ENCODE results near the gene PUS10. TPM values are rescaled to one million over a fixed set of nuclear protein-coding genes. Genes with fewer than 3 reads are reported as not detected.
"Not testable (repeated sequence)": the region's sequence is repeated elsewhere in the genome, so short reads cannot be mapped to it uniquely, and the experiment has no call there.

Gene PUS10
- total RNA-seq, 1 donor from 2014 or later: 5.6 TPM

- DNase-seq: not testable (repeated sequence)
Observed at GRCh38 chr2:61012303-61012702, 5.8 kb downstream of the PUS10 start.

DNA sequence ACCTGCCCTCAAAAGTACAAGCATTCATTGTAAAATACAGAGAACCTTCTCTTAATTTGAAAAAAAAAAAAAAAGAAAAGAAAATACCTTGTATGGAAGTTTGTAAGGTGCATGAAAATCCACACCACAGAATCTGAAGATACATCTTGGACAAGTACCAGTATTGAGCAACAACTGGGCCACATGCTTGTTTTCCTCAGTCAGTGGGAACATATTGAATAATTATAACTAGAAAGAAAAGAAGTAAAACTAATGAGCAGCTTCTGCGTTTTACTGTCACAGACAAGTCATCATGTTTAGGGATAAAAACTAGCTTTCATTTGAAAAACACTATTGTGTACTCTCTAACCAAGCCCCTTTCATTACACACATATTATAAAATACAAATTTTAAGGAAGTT lies 6.4 kb downstream of the PUS10 start:
- DNase-seq: no peak

GRCh38 chr2:61009355-61009754 lies 8.7 kb downstream of the PUS10 start:
- no peak for DNase-seq

DNA sequence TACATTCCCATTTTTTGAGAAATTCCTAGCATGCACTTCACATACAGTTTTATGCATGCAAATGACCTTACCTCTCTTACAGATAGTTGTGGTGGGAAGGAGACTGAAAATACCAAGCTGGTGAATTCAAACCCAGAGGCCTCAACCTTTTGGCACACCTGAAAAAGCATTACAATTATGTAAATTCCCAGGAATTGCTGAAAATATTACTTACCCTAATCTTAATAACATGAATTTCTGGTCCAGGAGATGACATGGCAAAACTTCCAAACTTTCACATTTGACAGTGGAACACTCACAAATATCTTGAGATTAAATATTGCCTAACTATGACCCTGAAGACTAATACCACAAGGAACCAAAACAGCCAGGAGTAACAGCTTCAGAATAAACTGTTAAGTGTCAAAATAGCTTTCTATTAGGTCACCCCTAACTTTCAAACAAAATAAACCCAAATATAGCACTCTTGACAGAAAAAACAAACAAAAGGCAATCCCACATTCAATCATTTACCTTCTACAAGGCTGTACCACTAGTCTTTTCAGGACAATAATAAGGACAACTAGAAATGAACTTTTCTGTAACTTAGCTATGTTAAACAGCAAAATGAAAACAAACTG lies 11.5 kb downstream of the PUS10 start:
- DNase-seq: no peak

DNA sequence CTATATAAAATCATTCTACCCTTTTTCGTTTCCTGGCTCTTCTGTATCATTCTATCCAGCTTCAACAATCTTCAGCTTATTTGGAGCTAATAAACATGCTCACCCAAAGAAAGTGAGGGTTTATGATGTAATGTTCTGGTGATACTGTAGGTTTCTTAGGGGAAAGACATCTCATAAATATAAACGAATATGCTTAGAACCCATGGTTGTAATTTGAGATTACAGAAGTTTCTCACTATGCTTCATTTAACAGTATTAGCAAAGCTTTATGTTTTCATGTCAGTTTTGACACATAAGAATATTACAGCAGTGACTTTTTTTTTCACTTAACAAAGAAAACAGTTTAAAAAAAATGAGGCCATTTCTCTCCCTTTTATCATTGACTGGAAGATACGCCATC lies 12.3 kb downstream of the PUS10 start:
- DNase-seq: no peak

DNA sequence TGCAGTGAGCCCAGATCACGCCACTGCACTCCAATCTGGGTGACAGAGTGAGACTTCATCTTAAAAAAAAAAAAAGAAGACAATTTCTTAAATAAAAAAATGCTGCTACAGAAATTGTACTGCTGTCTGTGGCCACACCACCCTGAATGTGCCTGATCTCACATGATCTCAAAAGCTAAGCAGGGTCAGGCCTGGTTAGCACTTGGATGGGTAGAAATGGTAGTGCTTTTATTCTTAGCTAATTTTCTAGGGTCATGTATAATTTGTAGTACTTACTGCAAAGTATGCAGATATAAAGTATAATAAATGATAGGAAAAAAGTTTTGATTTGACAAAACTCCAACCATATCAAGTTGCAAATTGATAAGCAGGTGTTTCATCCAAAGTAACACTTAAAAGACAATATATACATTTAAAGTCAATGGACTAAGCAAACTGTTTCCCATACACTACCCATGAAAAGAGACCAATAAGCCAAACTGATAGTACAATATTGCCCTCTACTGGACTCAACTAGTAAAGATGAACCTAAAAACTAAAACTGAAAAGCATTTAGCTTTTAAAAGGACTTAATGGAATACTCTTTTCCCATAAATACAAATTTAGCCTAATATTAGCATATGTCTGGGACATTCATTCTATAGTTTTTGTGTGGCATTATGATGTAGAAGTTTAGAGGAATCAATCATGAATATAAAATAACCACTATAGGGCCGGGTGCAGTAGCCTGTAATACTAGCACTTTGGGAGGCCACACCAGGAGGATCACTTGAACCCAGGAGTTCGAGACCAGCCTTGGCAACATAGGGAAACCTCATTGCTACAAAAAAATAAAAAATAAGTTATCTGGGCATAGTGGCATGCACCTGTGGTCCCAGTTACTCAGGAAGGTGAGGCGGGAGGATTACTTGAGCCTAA lies 19.2 kb downstream of the PUS10 start:
- peak; percentile 34 for DNase-seq

- no peak for DNase-seq
Observed at GRCh38 chr2:60994131-60994530, 23.9 kb downstream of the PUS10 start.

GRCh38 chr2:60992985-60993392 lies 25.1 kb downstream of the PUS10 start:
- DNase-seq: no peak

GRCh38 chr2:60991644-60992043 lies 26.4 kb downstream of the PUS10 start:
- no peak for DNase-seq

DNA sequence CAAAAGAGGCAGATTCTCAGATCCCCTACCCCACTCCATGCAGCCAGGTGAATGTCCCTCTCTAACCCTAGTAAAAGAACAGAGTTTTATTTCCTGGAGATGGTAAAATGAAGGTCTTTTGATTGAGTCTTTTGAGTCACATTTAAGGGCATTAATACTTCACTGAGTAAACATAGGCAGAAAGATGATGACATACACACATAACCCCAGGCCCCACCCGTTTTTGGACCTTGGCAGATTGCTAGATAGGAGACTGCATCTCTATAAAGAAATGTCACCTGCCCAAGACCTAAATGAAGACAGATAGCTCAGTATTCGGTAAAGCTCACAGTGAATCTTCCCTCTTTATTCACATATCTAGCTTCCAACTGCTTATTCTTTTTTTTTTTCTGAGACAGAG lies 28.8 kb downstream of the PUS10 start:
- no peak for DNase-seq

GRCh38 chr2:60987656-60988055 lies 30.4 kb downstream of the PUS10 start:
- DNase-seq: not testable (repeated sequence)

DNA sequence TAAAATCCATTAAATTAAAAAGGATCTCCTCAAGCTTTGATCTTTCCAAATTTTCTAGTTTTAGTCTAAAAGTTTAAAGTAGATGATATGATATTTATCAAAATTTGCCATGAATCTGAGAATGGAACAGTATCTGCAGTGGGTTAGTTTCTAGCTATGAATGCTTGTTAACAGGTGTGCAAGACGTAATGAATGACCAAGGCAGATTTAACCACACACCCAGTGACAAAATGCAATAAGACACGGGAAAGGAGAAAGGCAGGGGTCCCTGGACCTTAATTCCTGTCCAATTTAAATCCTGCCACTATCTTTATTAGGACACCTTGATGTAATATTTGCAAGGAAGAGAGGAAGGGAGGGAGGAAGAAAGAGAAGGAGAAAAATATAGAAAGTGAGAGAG lies 31.0 kb downstream of the PUS10 start:
- no peak for DNase-seq

DNA sequence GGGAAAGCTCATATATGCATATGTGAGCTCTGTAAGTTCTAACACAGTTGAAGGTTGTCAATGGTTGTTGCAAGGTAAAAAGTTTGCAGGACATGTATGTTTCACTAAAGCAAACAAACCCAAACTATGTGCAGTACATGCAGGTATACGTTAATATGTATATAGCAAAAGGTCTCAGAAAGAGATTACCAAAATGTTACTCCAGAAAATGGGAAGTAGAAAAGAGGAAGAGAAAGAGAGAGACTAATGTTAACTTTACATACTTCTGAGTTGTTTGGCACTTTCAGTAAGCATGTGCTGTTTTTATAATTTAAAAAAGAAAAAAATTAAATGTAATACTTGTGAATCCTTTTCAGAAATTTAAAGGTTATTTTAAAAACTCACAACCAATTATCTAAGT lies 33.3 kb downstream of the PUS10 start:
- DNase-seq: no peak

GRCh38 chr2:60982066-60982465 lies 36.0 kb downstream of the PUS10 start:
- not testable (repeated sequence) for DNase-seq

DNA sequence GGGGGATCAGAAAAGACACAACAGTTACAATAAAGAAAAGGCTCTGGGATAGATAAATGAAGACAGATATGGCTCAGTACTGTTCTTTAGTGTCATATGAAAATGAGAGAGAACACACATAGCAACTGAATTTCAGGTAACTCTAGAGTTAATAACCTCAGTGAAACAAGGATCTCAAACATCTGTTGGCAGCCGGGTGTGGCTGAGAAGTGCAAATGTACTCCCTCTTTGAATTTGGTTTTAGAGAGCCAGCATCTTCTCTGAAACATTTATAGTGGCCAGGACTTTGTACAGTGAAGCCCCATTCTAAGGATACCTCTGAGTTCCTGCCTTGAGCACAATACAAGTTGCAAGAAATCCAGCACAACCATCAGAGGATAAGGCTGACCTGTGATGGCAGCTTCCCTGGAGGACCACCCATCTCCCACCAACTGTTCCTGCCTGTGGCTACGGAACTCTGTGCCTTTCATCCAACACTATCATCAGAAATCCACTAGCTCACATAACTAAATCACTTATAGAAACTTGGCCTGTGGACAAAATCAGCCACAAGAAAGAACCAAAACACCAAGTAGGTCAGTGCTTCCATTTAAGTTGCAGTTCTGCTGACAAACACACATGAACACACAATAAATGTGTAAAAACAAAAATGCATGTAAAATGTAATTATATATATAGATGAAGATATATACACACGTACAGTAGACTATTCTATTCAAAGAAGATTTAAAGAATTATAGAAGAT lies 37.8 kb downstream of the PUS10 start:
- no peak for DNase-seq

GRCh38 chr2:60979231-60979630 lies 38.8 kb downstream of the PUS10 start:
- no peak for DNase-seq

- DNase-seq: no peak
Observed at GRCh38 chr2:60977562-60977895, 40.5 kb downstream of the PUS10 start.

- no peak for DNase-seq
Observed at GRCh38 chr2:60976875-60977561, 41.0 kb downstream of the PUS10 start.

DNA sequence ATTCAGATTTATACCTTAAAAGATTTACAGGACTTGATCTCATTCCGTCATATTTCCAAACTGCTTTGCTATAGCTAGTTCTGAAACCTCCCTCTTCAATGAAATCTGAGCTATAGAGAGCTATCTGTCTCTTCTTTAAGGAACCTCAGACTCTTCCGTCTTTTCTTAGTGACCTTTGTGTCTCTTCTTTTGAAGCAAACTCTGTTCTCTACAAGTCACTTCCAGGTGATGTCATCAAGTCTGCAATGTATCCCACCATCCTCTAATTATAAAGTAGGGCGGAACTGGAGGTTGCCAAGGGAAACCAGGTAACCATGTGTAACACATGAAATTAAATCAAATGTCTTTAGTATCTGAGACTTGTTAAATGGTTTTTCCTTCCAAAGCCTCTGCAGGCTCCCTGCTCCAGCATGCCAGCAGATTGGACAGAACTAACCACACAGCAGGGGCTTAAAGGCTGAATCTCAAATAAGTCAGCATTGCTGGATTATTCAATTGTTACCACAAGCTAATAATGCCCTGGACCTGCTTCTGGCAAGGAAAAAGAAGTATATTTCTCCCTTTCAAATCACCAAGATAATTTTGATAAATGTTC lies 41.7 kb downstream of the PUS10 start:
- DNase-seq: no peak

DNA sequence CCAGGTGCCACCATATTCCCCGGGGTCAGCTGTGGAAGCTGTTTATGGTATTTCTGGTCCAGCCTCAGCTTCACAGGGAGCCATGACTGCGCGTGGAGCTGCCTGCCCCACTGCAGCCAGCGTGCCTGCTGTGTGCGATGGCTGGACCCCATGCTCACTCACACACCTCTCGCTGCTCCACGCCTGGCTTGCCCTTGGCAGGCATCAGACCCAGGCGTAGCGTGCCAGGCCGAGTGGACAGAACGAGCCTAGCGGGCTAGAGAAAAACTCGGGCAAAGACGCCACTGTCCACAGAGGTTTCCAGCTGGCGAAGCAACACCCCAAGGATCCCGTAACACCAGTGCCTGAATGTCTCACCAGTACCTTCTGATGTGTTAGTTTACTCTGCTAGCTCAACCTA lies 43.4 kb downstream of the PUS10 start:
- DNase-seq: no peak

DNA sequence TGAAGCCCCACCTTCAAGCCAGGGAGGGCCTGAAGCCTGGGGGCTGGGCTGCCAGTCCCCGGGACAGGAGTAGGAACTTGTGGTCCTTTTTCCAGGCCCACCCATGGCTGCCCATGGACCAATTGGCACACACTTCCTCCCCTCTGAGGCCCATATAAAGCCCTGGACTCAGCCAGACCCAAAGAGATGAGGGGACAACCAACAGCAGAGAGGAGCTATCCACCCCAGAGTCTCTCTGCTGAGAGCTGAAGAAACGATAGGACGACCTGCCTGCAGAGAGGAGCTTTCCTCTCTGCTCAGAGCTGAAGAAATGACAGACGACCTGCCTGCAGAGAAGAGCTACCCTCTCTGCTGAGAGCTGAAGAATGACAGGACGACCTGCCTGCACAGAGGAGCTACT lies 44.4 kb downstream of the PUS10 start:
- no peak for DNase-seq
